Endodermal cell (in vitro differentiated cells): ENCODE data around the gene CASP14. TPM values are rescaled to one million over a fixed set of nuclear protein-coding genes. Genes with fewer than 3 reads are reported as not detected.
"Not testable (repeated sequence)": the region's sequence is repeated elsewhere in the genome, so short reads cannot be mapped to it uniquely, and the experiment has no call there.

Source experiments
- DNase-seq: peaks from one replicate; pipeline ENCODE4 v3.0.0-alpha.2; 2017
- H3K27ac ChIP-seq: 2 replicates; pipeline ENCODE4 v1.5.1; 2013; ENCODE audit warnings: mild to moderate bottlenecking, low read depth, low read length, moderate library complexity
- H3K27me3 ChIP-seq: 2 replicates; pipeline ENCODE4 v1.6.1; 2013; ENCODE audit warnings: mild to moderate bottlenecking, low read length, moderate library complexity; ENCODE audit not compliant: insufficient read depth, control insufficient read depth, poor library complexity, severe bottlenecking
- H3K36me3 ChIP-seq: 2 replicates; pipeline ENCODE4 v1.7.0; 2013; ENCODE audit warnings: mild to moderate bottlenecking, low read length, moderate library complexity; ENCODE audit not compliant: control insufficient read depth, insufficient read depth
- H3K4me1 ChIP-seq: one replicate; pipeline ENCODE4 v1.7.0; 2013; ENCODE audit warnings: low read length; ENCODE audit not compliant: control insufficient read depth, insufficient read depth
- H3K4me3 ChIP-seq: 2 replicates; pipeline ENCODE4 v1.5.1; 2013; ENCODE audit warnings: mild to moderate bottlenecking, low read length, moderate library complexity
- H3K9ac ChIP-seq: 2 replicates; pipeline ENCODE4 v1.6.1; 2013; ENCODE audit warnings: mild to moderate bottlenecking, low read length, moderate library complexity; ENCODE audit not compliant: poor library complexity, severe bottlenecking; ENCODE audit errors: extremely low read depth
- H3K9me3 ChIP-seq: 2 replicates; pipeline ENCODE4 v1.6.1; 2013; ENCODE audit warnings: mild to moderate bottlenecking, low read length, moderate library complexity; ENCODE audit not compliant: control insufficient read depth
- H3K27ac Mint-ChIP-seq: 2 replicates; pipeline ENCODE4 v1.8.0; 2020; ENCODE audit warnings: mixed read lengths
- H3K27me3 Mint-ChIP-seq: 2 replicates; pipeline ENCODE4 v1.8.0; 2021; ENCODE audit warnings: mild to moderate bottlenecking, mixed read lengths; ENCODE audit not compliant: insufficient read depth
- H3K36me3 Mint-ChIP-seq: 2 replicates; pipeline ENCODE4 v1.8.0; 2020; ENCODE audit warnings: low read depth, mixed read lengths
- H3K4me1 Mint-ChIP-seq: 2 replicates; pipeline ENCODE4 v1.8.0; 2020; ENCODE audit warnings: mixed read lengths
- H3K4me3 Mint-ChIP-seq: 2 replicates; pipeline ENCODE4 v1.8.0; 2020; ENCODE audit warnings: mild to moderate bottlenecking, moderate library complexity, mixed read lengths
- H3K9me3 Mint-ChIP-seq: 2 replicates; pipeline ENCODE4 v1.8.0; 2020; ENCODE audit warnings: mild to moderate bottlenecking, mixed read lengths
- WGBS, 2 experiments: methylation state at CpG; one replicate each; pipeline versions ENCODE4 v1.1.5 to v1.1.7; 2013; ENCODE audit warnings: missing lambda C conversion rate in 2 of 2, mixed read lengths in 1 of 2; ENCODE audit not compliant: insufficient coverage in 1 of 2, insufficient read length in 1 of 2; 5-methylcytosine and 5-hydroxymethylcytosine counted together
- total RNA-seq, 2 donors: library from RNA; stranded (reverse); fragmentation: NEBNext Ultra II Directional in 1 of 2; extraction: Animal tissue kit (Norgen Biotek cat#: 25700) in 1 of 2; gene quantifications; 2 replicates in 1 of 2; 3 replicates in 1 of 2; pipeline ENCODE4 v1.2.1, GENCODE V29; 2021
- TF ChIP-seq, protein P1 (sequence below): fragments of 200-600 bp; sonication (generic); conservative IDR thresholded peaks from 2 replicates; pipeline ENCODE4 v1.5.0; 2021; ENCODE audit warnings: antibody characterized with exemption, mild to moderate bottlenecking

The CASP14 gene
- total RNA-seq, 2 donors from 2014 or later, result not detected

DNA sequence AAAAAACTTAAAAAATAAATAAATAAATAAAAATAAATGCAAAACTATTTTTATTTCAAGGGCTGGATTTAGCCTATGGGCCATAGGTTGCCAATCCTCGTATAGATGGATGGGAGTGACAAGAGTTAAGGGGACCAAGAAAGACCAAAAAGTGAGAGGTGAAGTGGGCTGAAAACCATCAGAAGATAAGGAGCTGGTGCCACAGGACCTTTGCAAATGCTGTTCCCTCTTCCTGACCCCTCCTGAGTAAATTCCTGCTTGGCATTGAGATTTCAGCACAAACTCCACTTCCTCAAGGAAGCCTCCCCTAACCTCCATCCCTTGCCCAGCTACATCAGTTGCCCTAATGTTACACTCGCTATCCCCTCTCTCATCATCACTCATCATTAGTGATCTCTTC, 43.7 kb downstream of the CASP14 start:
- no peak for DNase-seq
- Histone ChIP-seq H3K27me3 (no peaks in the 10 kb centered on the region), H3K4me3 (no peak overlapping the region), H3K27ac (no peak overlapping the region), H3K9me3 (no peaks in the 10 kb centered on the region), H3K9ac (no peak overlapping the region), H3K36me3 (no peaks in the 10 kb centered on the region), H3K4me1 (no peaks in the 10 kb centered on the region)
- no peak overlapping the region for H3K4me3 Mint-ChIP-seq
- TF ChIP-seq, protein P1, sequence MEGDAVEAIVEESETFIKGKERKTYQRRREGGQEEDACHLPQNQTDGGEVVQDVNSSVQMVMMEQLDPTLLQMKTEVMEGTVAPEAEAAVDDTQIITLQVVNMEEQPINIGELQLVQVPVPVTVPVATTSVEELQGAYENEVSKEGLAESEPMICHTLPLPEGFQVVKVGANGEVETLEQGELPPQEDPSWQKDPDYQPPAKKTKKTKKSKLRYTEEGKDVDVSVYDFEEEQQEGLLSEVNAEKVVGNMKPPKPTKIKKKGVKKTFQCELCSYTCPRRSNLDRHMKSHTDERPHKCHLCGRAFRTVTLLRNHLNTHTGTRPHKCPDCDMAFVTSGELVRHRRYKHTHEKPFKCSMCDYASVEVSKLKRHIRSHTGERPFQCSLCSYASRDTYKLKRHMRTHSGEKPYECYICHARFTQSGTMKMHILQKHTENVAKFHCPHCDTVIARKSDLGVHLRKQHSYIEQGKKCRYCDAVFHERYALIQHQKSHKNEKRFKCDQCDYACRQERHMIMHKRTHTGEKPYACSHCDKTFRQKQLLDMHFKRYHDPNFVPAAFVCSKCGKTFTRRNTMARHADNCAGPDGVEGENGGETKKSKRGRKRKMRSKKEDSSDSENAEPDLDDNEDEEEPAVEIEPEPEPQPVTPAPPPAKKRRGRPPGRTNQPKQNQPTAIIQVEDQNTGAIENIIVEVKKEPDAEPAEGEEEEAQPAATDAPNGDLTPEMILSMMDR, result no peak
- peaks cover 2% of the 10 kb centered on the region for H3K27me3 Mint-ChIP-seq
- no peaks in the 10 kb centered on the region for H3K9me3 Mint-ChIP-seq
- H3K36me3 Mint-ChIP-seq, result no peaks in the 10 kb centered on the region
- H3K4me1 Mint-ChIP-seq, result no peaks in the 10 kb centered on the region
- no peak overlapping the region for H3K27ac Mint-ChIP-seq
- 79% methylated on average over 2 of the region's 2 CpGs; no CpG with 5 or more reads in 1 of the 2 experiments for WGBS, 2 experiments

- no peak overlapping the region for H3K4me3 ChIP-seq
- no peaks in the 10 kb centered on the region for H3K36me3 ChIP-seq
- Mint-ChIP-seq H3K4me3 (no peak overlapping the region), H3K9me3 (no peaks in the 10 kb centered on the region), H3K36me3 (no peaks in the 10 kb centered on the region), H3K27ac (no peak overlapping the region), H3K4me1 (no peaks in the 10 kb centered on the region), H3K27me3 (peaks cover 4% of the 10 kb centered on the region)
- no peaks in the 10 kb centered on the region for H3K9me3 ChIP-seq
- no peak for DNase-seq
- WGBS, 2 experiments, result 69 to 77% methylated on average over 2 to 3 of the region's 3 CpGs
- H3K27ac ChIP-seq, result no peak overlapping the region
- TF ChIP-seq, protein P1, result no peak
- H3K27me3 ChIP-seq, result no peaks in the 10 kb centered on the region
- H3K9ac ChIP-seq, result no peak overlapping the region
- H3K4me1 ChIP-seq, result no peaks in the 10 kb centered on the region
Observed at GRCh38 chr19:15096223-15096622, 46.9 kb downstream of the CASP14 start.

GRCh38 chr19:15097980-15098379, 48.7 kb downstream of the CASP14 start:
- WGBS, 2 experiments, result 86 to 100% methylated on average over 4 to 6 of the region's 6 CpGs

DNA sequence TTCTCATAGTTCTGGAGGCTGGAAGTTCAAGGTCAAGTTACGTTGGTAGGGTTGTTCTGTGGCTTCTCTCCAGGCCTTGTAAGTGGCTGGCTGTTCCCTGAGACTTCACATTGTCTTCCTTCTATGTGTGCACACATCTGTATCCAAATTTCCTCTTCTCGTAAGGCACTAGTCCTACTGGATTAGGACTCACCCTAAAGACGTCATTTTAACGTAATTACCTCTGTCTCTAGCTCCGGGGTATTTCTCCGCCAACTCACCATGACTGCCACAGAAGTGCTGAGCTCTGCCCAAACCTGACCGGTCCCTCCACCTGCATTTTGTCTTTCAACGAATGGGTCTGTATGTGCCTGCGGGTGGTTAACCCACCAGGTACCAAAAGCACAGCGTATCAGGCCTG, 49.2 kb downstream of the CASP14 start:
- no peaks in the 10 kb centered on the region for H3K9me3 ChIP-seq
- WGBS, 2 experiments, result 83 to 88% methylated on average over 7 to 10 of the region's 10 CpGs

More at GRCh38 chr19:15097980-15098379, 48.7 kb downstream of the CASP14 start:
- not testable (repeated sequence) for H3K4me1 ChIP-seq, H3K9me3 ChIP-seq, H3K4me3 ChIP-seq, H3K36me3 Mint-ChIP-seq, H3K27me3 Mint-ChIP-seq, DNase-seq, H3K9me3 Mint-ChIP-seq, H3K4me3 Mint-ChIP-seq, H3K36me3 ChIP-seq, H3K9ac ChIP-seq, H3K27ac Mint-ChIP-seq, H3K27me3 ChIP-seq, H3K27ac ChIP-seq, H3K4me1 Mint-ChIP-seq

More for the DNA sequence above, 49.2 kb downstream of the CASP14 start:
- TF ChIP-seq, protein P1, result no peak
- peaks cover 4% of the 10 kb centered on the region for H3K27me3 Mint-ChIP-seq
- no peaks in the 10 kb centered on the region for H3K36me3 Mint-ChIP-seq
- no peak overlapping the region for H3K27ac Mint-ChIP-seq
- H3K36me3 ChIP-seq, result no peaks in the 10 kb centered on the region
- no peaks in the 10 kb centered on the region for H3K27me3 ChIP-seq
- H3K4me1 ChIP-seq, result no peaks in the 10 kb centered on the region
- no peak for DNase-seq
- H3K4me1 Mint-ChIP-seq, result no peaks in the 10 kb centered on the region
- no peak overlapping the region for H3K4me3 ChIP-seq
- H3K4me3 Mint-ChIP-seq, result no peak overlapping the region
- H3K9me3 Mint-ChIP-seq, result peaks cover 10% of the 10 kb centered on the region
- no peak overlapping the region for H3K9ac ChIP-seq
- no peak overlapping the region for H3K27ac ChIP-seq
